Mesodermal cell (in vitro differentiated cells): ENCODE measurements around the gene HTR1D.
"Not testable (repeated sequence)": the region's sequence is repeated elsewhere in the genome, so short reads cannot be mapped to it uniquely, and the experiment has no call there.

Source experiments
- H3K27ac ChIP-seq: 2 replicates; pipeline ENCODE4 v1.7.0; 2013; ENCODE audit warnings: mild to moderate bottlenecking, low read depth, low read length, moderate library complexity; ENCODE audit not compliant: severe bottlenecking
- H3K36me3 ChIP-seq: 2 replicates; pipeline ENCODE4 v1.7.1; 2013; ENCODE audit warnings: mild to moderate bottlenecking, low read length, moderate library complexity; ENCODE audit not compliant: control insufficient read depth, insufficient read depth
- H3K4me1 ChIP-seq: one replicate; pipeline ENCODE4 v1.7.1; 2013; ENCODE audit warnings: mild to moderate bottlenecking, low read length; ENCODE audit not compliant: insufficient read depth, control insufficient read depth, poor library complexity, severe bottlenecking
- H3K4me3 ChIP-seq: 2 replicates; pipeline ENCODE4 v1.7.0; 2013; ENCODE audit warnings: low read length, control low read depth, mild to moderate bottlenecking; ENCODE audit not compliant: insufficient read depth, poor library complexity, severe bottlenecking; ENCODE audit errors: extremely low read depth
- H3K9me3 ChIP-seq: 2 replicates; pipeline ENCODE4 v1.7.1; 2013; ENCODE audit warnings: mild to moderate bottlenecking, low read length, moderate library complexity; ENCODE audit not compliant: control insufficient read depth
- WGBS, 2 experiments: methylation state at CpG; one replicate each; pipeline ENCODE4 v1.1.5; 2013; ENCODE audit warnings: missing lambda C conversion rate in 2 of 2; ENCODE audit not compliant: insufficient coverage in 2 of 2; 5-methylcytosine and 5-hydroxymethylcytosine counted together

HTR1D gene

DNA sequence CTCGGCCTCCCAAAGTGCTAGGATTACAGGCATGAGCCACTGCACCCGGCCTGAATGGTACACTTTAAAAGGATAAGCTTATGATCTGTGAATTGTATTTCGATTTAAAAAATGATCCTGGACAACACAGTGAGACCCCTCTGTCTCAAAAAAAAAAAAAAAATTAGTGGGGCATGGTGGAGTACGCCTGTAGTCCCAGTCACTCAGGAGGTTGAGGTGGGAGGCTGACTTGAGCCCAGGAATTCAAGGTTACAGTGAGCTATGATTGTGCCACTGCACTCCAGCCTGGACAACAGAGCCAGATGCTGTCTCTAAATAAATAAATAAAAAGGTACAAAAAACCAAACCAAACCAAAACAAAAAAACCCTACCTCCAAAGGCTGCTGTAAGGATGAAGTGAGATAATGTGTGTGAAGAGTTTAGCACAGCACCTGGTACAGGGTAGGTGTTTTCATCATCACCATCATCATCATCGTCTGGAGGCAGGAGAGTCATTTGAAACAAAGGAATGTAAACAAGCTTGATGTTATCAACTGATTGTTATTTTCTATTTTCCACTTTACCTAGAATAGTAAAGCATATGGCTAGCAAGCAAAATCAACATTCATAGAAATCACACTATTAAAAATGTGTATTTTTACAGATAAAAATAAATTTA, 22.5 kb upstream of the HTR1D start:
- H3K27ac ChIP-seq: no peak overlapping the region
- H3K4me1 ChIP-seq: no peaks in the 10 kb centered on the region
- H3K36me3 ChIP-seq: no peaks in the 10 kb centered on the region
- no peaks in the 10 kb centered on the region for H3K9me3 ChIP-seq
- H3K4me3 ChIP-seq: no peak overlapping the region
- WGBS, 2 experiments: 93% methylated on average over 3 of the region's 5 CpGs; no CpG with 5 or more reads in 1 of the 2 experiments

DNA sequence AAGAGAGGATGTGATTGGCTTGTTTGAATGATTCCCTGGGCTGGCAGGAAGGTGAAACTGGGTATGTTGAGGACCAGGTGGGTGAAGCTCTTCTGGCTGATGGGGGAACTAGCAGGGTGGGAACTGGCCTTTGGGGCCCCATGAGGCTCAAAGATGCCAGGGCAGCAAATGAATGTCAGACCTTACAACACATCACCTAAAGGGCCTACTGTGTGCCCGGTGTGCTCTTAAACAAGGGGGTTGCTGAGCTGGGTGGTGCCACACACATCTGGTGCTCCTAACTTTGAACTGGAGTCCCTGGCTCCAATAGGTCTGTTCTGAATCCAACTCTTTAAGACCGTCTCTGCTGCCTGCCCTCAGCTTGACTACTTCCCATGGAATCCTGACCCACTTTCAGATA, 21.3 kb upstream of the HTR1D start:
- 94 to 100% methylated on average over 2 of the region's 2 CpGs for WGBS, 2 experiments
- H3K9me3 ChIP-seq: no peaks in the 10 kb centered on the region
- H3K36me3 ChIP-seq: no peaks in the 10 kb centered on the region
- H3K4me3 ChIP-seq: no peak overlapping the region
- no peaks in the 10 kb centered on the region for H3K4me1 ChIP-seq
- no peak overlapping the region for H3K27ac ChIP-seq

DNA sequence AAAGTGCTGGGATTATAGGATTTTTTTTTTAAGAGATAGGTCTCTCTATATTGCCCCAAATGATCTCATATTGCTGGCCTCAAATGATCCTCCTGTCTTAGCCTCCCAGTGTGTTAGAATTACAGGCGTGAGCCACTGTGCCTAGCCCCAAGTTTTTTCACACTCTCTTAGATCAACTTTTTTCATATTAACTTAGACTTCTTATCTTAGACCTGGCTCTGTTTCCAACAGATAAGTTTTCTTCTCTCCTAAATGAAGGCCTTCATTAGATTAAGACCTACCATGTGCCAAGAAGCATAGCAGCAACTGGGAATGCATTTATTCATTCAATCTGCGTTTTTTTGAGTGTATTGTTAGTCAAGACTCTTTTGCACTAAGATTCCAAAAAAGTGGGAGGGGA, 20.2 kb upstream of the HTR1D start:
- H3K9me3 ChIP-seq: no peaks in the 10 kb centered on the region
- H3K4me1 ChIP-seq: no peaks in the 10 kb centered on the region
- WGBS, 2 experiments: 92 to 100% methylated on average over 1 to 2 of the region's 2 CpGs
- no peaks in the 10 kb centered on the region for H3K36me3 ChIP-seq
- no peak overlapping the region for H3K4me3 ChIP-seq
- no peak overlapping the region for H3K27ac ChIP-seq

DNA sequence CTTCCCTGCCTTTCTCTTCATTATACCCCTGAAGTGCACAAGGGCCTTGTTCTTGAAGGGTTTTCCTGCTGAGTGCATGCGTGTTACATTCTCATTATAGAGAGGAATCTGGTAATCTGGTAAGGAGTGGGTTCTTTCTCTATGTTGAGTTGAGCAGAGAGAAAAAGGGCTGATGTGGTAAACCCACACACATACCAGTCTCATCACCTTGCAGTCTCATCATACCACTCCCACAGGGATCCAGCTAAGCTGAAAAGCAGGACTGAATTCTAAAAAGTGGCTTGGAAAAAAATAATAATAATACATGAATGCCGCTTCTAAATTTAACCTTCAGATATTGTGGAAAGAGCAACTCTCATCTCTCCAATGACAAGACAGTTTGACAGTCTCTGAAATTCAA, 10.5 kb upstream of the HTR1D start:
- H3K27ac ChIP-seq: no peak overlapping the region
- H3K9me3 ChIP-seq: no peaks in the 10 kb centered on the region
- whole genome bisulfite sequencing, 2 experiments: 100% methylated on average over 1 of the region's 2 CpGs; no CpG with 5 or more reads in 1 of the 2 experiments
- no peaks in the 10 kb centered on the region for H3K36me3 ChIP-seq
- H3K4me1 ChIP-seq: peaks cover 4% of the 10 kb centered on the region
- no peak overlapping the region for H3K4me3 ChIP-seq

DNA sequence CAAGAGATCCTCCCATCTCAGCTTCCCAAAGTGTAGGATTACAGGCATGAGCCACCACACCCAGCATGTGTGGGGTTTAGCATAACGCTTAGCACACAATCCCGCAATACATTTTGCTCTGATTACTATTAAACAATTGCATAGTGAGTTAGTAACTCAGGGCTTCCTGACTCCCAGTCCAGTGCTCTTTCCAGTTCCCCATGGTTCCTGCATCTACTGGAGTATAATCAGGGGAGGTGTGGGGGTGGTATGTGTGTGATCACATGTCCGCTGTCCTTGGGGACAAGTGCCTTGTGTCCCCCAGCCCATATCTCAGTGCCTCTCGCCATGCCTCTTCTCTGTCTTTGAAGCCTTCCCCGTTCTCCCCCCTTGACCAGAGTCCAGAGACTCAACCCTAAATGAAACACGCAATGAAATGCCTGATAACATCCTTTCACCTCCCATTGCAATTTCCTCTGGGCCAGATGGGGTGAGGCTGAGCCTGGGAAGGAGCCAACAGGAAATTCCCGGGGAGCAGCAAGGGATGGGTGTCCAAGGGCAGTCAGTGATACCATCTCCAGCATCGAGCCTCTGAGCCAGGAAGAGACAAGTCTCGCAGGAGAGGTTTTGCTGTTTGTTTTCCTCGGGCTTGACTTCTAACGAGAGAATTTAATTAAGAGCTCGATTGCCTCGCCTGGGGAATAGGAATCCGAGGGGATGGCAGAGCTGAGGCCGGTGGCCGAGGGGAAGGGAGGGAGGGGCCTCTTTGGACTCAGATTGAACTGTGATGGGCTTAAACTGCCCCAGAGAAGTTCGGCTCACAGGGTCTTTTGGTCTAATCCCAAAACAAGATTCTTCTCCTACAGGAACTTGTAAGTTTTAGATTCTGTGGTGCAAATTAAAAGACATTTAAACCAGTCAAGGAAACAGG, 7.7 kb upstream of the HTR1D start:
- Histone ChIP-seq H3K27ac (peak overlapping the region; percentile 45), H3K4me3 (no peak overlapping the region), H3K4me1 (peaks cover 4% of the 10 kb centered on the region), H3K9me3 (no peaks in the 10 kb centered on the region), H3K36me3 (no peaks in the 10 kb centered on the region)
- 70 to 79% methylated on average over 9 to 14 of the region's 17 CpGs for WGBS, 2 experiments

DNA sequence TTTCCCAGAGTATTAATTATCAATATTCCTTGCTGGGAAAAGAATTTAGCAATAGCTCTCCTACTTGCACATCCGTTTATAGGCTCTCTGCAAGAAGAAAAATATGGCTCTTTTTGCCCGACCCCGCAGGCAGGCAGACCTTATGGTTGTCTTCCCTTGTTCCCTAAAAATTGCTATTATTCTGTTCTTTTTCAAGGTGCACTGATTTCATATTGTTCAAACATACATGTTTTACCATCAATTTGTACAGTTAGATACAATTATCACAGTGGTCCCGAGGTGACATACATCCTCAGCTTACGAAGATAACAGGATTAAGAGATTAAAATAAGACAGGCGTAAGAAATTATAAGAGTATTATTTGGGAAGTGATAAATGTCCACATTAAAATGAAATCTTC, 6.7 kb upstream of the HTR1D start:
- 97 to 100% methylated on average over 3 of the region's 6 CpGs for WGBS, 2 experiments

DNA sequence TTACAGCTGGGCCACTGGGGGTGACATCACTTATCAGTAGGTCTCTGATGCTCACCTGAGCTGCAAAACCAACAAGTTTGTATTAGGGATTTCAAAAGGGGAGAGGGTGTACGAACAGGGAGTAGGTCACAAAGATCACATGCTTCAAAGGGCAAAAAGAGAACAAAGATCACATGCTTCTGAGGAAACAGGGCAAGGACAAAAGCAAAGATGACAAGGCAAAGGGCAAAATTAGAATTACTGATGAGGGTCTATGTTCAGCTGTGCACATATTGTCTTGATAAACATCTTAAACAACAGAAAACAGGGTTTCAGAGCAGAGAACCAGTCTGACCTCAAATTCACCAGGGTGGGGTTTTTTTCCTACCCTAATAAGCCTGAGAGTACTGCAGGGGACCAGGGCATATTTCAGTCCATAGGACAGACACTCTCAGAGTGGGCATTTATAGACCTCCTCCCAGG, 6.2 kb upstream of the HTR1D start:
- H3K36me3 ChIP-seq, H3K4me3 ChIP-seq, H3K4me1 ChIP-seq, H3K9me3 ChIP-seq, H3K27ac ChIP-seq: not testable (repeated sequence)
- WGBS, 2 experiments: 86 to 90% methylated on average over 1 of the region's 1 CpG

More for the DNA sequence above, 6.7 kb upstream of the HTR1D start:
- not testable (repeated sequence) for H3K27ac ChIP-seq, H3K36me3 ChIP-seq, H3K9me3 ChIP-seq, H3K4me1 ChIP-seq, H3K4me3 ChIP-seq

DNA sequence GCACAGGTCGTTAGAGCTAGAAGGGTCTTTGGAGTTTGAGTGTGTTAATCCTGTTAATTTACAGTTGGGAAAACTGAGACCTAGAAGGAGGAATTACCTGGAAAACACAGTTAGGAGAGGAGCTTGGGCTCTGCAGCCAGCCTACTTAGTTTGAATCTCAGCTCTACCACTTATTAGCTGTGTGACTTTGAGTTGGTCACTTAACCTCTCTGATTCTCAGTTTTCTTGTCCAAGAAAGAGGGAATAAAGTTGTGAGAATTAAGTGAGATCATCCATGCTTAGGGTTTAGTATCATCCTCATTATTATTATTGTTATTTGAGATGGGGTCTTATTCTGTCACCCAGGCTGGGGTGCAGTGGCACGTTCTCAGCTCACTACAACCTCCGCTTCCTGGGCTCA, 5.4 kb upstream of the HTR1D start:
- WGBS, 2 experiments: 75 to 77% methylated on average over 2 to 3 of the region's 3 CpGs

DNA sequence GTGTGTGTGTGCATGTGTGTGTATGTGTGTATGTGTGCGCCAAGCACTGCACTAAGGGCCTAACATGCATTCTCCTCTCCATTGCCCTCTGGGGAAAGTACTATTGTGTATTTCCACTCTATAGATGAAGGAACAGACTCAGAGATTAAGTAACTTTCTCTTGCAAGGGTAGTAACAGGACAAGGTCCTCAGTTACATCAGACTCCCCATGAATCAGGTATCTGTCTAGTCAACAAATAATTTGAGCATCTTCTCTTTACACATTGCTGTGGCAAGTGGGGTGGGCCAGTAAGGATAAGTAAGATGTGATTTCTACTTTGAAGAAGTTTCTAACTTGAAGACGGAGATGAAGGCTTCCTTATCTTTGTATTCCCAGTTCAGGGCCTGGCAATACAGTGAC, 5.0 kb upstream of the HTR1D start:
- peaks cover 4% of the 10 kb centered on the region for H3K4me1 ChIP-seq
- no peaks in the 10 kb centered on the region for H3K36me3 ChIP-seq
- 93 to 100% methylated on average over 1 of the region's 2 CpGs for WGBS, 2 experiments
- no peak overlapping the region for H3K27ac ChIP-seq
- no peaks in the 10 kb centered on the region for H3K9me3 ChIP-seq
- H3K4me3 ChIP-seq: no peak overlapping the region

More for the DNA sequence above, 5.4 kb upstream of the HTR1D start:
- Histone ChIP-seq H3K9me3 (no peaks in the 10 kb centered on the region), H3K36me3 (no peaks in the 10 kb centered on the region), H3K4me3 (no peak overlapping the region), H3K27ac (no peak overlapping the region), H3K4me1 (peaks cover 4% of the 10 kb centered on the region)

DNA sequence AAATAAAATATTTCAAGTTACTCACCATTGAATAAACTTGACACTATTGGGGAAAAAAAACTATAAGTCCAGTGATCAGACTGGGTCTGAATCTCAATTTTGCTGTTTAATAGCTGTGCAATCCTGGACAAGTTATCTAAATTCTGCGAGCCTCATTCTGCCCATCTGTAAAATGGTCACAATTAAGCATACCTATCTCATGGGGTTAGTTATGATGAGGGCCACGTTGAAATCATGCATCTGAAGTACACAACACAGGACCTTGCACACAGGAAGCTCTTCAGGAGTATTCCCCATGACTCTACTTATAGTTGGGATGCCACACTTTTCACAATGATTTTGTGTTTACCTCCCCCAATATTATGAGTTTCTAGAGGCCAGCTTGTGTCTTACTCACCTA, 3.8 kb upstream of the HTR1D start:
- WGBS, 2 experiments: 100% methylated on average over 1 of the region's 2 CpGs

More for the DNA sequence above, 3.8 kb upstream of the HTR1D start:
- Histone ChIP-seq H3K4me1 (peaks cover 4% of the 10 kb centered on the region), H3K4me3 (no peak overlapping the region), H3K36me3 (no peaks in the 10 kb centered on the region), H3K9me3 (no peaks in the 10 kb centered on the region), H3K27ac (no peak overlapping the region)
